HEK293T (cell line): Measurements from ENCODE around the gene LAMA5.

Experiments used
- ARNT ChIP-seq: fragments of 450-650 bp; IDR thresholded peaks from 2 replicates; pipeline ENCODE4 v1.6.1; 2017; ENCODE audit warnings: mild to moderate bottlenecking
- BHLHE40 ChIP-seq: fragments of 450-650 bp; IDR thresholded peaks from 2 replicates; pipeline ENCODE4 v1.6.1; 2016; ENCODE audit warnings: mild to moderate bottlenecking, moderate library complexity, borderline replicate concordance
- CTBP1 ChIP-seq: fragments of 450-650 bp; IDR thresholded peaks from 2 replicates; pipeline ENCODE4 v1.6.1; 2016; ENCODE audit warnings: borderline replicate concordance
- FOXK2 ChIP-seq: fragments of 450-650 bp; IDR thresholded peaks from 2 replicates; pipeline ENCODE4 v1.6.1; 2016; ENCODE audit warnings: mild to moderate bottlenecking
- FOXM1 ChIP-seq: fragments of 450-650 bp; IDR thresholded peaks from 2 replicates; pipeline ENCODE4 v1.6.1; 2017; ENCODE audit warnings: mild to moderate bottlenecking, borderline replicate concordance
- HDGF ChIP-seq: fragments of 450-650 bp; IDR thresholded peaks from 2 replicates; pipeline ENCODE4 v1.6.1; 2017; ENCODE audit warnings: antibody characterized with exemption, borderline replicate concordance
- NFRKB ChIP-seq: fragments of 450-650 bp; IDR thresholded peaks from 2 replicates; pipeline ENCODE4 v1.6.1; 2016; ENCODE audit warnings: mild to moderate bottlenecking, moderate library complexity
- SP1 ChIP-seq: fragments of 450-650 bp; IDR thresholded peaks from 2 replicates; pipeline ENCODE4 v1.6.1; 2017
- SUZ12 ChIP-seq: fragments of 450-650 bp; IDR thresholded peaks from 2 replicates; pipeline ENCODE4 v1.6.1; 2016; ENCODE audit warnings: mild to moderate bottlenecking
- TARDBP ChIP-seq: fragments of 450-650 bp; IDR thresholded peaks from 2 replicates; pipeline ENCODE4 v1.6.1; 2016
- ZNF384 ChIP-seq: fragments of 450-650 bp; IDR thresholded peaks from 2 replicates; pipeline ENCODE4 v1.6.1; 2016

DNA sequence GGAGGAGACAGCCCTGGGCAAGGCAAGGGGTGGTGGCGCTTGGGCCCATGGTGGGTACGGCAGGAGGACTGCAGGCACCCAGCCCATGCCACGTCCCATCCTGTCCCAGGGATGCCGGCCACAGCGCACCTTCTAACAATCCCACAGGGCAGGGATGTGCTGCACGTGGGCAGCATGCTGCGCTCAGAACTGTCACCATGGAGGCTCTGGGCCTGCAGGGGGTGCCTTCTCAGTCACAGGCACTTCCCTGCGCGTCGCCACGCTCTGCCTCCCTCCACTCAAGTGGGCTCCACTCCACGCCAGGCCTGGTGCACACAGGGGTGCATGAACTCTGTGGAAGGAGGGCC, 37.6 kb upstream of the LAMA5 start:
- no peak for TF ChIP-seq BHLHE40
- TF ChIP-seq FOXK2 = no peak
- TF ChIP-seq TARDBP = no peak
- TF ChIP-seq FOXM1 = no peak
- TF ChIP-seq CTBP1 = no peak
- no peak for TF ChIP-seq NFRKB
- no peak for TF ChIP-seq SP1
- no peak for TF ChIP-seq ARNT
- TF ChIP-seq ZNF384 = no peak
- TF ChIP-seq HDGF = no peak
- no peak for TF ChIP-seq SUZ12
